HG02571 (cell line): ENCODE measurements around the gene RGS6.

Experiments used
- ATAC-seq: cut with Tn5 transposase; IDR thresholded peaks from one replicate; pipeline ENCODE4 v1.9.1; 2021; ENCODE audit warnings: mild to moderate bottlenecking, moderate library complexity; ENCODE audit not compliant: unreplicated experiment

Gene RGS6

GRCh38 chr14:72544615-72545387 is 612.6 kb downstream of the RGS6 start:
- ATAC-seq, result no peak

- ATAC-seq, result no peak
Measured at GRCh38 chr14:72545411-72546311, 613.4 kb downstream of the RGS6 start.

DNA sequence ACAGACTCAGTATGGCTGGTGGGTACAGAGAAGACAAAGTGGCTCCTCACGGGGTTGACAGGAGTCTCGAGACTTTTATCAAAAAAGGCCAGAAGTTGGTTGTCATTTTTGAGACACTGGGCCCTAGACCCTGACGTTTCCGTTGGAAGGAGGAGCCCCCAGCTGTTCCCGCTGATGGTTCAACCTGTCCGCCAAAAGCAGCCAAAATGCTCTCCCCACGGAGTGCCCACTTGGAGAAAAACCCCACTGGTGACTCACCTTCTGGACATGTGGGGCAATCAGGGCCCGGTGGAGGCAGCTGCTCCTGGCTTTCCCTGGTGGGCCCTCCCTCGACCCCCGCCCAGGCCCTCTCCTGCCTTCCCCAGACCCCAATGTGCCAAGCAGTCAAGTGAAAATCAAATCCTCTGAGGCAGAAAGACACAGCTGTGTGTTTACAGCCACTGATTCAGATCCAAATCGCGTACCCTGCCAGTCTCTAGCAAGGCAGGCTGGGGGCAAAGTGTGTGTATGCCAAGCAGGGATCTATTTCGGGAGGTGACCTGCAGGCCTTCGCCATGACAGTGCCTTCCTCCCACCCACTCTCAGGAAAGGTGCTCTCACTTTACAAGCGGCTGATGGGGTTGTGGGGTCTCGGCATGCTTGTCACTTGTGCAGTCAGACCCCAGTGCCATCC is 614.3 kb downstream of the RGS6 start:
- no peak for ATAC-seq

DNA sequence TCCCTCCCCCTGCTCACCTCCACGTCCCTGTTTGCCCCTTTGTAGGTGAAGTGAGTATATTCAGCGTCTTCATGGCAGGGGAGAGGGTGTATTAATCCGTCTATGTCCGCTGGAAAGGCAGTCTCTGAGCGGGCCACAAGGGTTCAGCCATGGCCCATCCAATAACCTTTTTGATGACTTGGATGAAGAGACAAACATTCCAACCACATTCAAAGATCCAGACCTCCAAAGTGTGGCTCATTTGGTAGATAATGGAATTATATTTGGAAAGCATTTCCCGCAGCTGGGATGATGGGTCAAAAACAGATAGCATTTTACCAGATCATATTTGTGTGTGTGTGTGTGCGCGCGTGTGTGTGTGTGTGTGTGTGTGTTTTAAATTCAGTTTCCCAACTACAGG is 615.8 kb downstream of the RGS6 start:
- ATAC-seq, result no peak

DNA sequence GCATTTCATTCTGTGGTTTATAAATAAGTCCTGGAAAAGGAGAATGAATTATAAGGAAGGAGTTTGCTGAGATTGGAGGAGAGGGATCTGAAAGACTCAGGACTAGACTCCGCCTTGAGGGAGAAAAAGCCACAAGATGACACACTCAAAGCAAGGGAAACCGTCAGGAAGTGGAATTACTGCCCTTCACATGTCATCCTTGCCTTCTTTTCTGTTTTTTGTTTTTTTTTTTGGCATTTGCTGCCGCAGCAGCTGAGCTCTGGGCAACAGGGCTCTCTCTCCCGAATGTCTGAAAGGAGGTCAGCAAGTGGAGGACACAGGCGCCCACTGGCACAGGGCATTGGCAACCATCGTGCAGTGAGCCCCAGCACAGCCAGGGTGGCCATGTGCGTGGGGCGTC is 616.8 kb downstream of the RGS6 start:
- ATAC-seq, result no peak

DNA sequence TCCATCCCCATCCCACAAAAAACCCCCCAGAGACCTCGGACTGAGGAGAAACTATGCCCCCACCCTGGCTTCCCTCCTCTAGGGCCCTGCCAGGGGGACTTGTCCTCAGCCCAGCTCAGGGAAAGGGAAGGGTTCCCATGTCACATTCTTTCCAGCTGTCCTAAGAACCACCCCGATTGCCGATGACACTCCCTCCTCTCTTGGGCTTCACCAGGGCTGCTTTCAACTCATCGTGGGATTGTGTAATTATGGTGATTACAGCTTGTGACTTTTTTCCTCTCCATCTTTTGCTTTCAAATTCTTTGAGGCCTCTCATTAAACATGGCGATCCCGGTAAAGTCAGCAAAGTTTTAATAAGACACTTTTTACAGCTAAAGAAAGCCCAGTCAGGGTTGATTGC is 617.6 kb downstream of the RGS6 start:
- ATAC-seq, result no peak

DNA sequence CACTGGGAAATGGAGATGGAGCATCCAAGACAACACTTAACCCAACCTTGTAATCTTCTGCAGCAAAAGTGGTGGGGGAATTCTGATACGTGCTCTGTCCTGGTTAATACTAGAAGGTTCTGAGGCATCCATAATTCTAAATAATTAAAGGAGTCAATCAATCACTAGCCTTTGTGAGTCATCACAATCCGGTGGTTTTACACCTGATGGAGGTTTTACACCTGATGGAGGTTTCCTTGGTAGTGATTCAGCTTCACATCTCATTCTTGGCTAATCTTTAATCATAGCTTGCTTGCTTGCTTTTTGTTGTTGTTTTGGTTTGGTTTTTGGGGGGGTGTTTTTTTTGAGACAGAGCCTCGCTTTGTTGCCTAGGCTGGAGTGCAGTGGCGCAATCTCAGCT is 618.3 kb downstream of the RGS6 start:
- no peak for ATAC-seq

- ATAC-seq, result no peak
Measured at GRCh38 chr14:72552236-72552635, 620.0 kb downstream of the RGS6 start.

DNA sequence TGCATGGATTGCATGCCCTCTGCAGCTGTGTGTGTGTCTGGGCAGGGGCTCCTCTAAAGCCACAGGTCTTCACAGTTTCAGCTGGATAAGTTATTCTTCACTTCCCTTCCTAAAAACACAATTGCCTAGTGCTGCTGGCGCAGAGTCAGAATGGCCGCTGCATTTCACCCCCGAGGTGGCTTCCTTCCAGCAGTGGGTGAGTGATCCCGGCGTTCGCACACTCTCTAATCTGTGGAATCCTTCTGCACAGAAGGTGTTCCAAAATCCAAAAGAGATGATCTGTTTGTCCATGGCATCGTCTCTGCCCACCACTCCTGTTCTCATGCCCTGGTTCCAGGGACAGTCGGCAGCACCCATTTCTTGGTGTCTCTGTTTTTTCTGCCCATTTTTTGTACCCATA is 620.9 kb downstream of the RGS6 start:
- ATAC-seq, result no peak

DNA sequence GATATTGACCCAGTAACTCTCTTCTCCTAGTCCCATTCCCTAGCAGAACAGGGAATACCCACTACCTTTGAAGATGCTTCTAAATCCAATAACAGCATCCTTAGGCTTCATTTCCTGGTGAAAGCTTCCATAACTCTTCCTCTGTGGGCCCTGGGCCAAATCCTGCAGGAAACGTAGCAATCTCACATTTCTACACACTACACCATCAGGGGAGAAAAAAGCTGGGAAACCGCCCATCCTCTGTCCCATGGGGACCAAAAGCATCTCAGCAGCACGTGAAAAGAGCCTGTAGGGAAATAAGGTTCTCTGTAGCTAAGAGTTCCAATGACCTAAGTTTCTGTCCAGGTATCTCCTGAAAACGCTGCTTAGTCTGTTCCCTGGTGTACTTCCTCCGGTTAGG is 621.4 kb downstream of the RGS6 start:
- no peak for ATAC-seq

DNA sequence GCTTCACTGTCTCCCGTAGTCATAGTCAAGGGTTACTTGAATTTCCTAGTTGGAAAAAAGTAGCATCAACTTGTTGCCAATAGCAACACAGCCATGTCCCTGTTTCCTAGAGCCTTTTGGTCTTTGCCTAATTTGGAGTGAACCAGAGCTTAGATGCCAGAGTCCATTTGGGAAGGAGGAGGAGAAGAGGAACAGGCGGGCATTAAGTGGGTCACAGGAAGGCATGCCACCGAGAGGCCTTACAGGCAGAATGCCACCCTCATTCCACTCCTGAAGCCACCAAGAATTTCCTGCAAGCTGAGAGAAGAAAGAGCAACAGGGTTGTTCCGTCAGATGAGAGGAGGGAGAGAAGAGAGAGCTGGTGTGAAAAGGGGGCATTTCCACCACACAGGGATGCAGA is 622.2 kb downstream of the RGS6 start:
- ATAC-seq, result no peak

GRCh38 chr14:72554994-72555608 is 622.9 kb downstream of the RGS6 start:
- no peak for ATAC-seq

DNA sequence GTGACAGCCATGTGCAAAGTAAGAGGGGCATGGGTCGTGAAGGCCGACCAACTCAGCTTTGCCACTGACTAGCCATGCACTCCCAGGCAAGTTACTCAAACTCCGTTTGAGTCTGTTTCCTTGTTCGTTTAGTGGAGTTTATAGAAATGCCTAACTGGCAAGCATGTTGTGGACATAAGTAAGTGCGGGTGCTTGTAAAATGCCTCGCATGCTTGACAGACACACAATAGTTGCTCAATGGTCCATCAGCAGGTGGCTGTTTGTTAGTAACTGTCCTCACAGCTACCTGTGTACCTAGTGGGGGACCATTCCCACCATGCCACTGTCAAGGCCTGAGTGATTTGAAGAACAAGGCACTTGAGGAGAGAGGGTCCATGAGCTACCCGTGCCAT is 623.4 kb downstream of the RGS6 start:
- no peak for ATAC-seq

GRCh38 chr14:72557671-72558070 is 625.4 kb downstream of the RGS6 start:
- ATAC-seq, result no peak

- ATAC-seq, result no peak
Measured at GRCh38 chr14:72558721-72559120, 626.5 kb downstream of the RGS6 start.

DNA sequence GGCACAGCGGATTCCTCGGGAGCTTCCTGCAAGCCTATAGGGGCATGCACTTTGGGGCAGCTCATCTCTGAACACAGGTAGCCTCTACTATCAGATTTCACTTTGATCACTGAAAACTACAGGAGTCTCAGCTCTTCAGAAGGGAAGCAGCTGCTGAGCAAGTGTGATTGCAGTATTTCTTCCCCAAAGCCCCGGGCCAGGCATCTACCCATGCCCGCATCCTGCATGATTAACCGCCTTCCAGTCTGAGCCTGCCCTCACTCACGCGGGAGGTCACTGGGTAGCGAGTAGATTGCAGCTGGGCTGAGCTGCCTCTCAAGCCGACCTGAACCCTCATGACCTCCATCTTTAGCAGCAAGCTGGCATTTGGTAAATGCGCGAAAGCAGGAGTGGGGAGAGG is 627.0 kb downstream of the RGS6 start:
- no peak for ATAC-seq

- ATAC-seq, result no peak
Measured at GRCh38 chr14:72559669-72560255, 627.5 kb downstream of the RGS6 start.

GRCh38 chr14:72560331-72560730 is 628.1 kb downstream of the RGS6 start:
- no peak for ATAC-seq

- ATAC-seq, result no peak
Measured at GRCh38 chr14:72560889-72561493, 628.8 kb downstream of the RGS6 start.

DNA sequence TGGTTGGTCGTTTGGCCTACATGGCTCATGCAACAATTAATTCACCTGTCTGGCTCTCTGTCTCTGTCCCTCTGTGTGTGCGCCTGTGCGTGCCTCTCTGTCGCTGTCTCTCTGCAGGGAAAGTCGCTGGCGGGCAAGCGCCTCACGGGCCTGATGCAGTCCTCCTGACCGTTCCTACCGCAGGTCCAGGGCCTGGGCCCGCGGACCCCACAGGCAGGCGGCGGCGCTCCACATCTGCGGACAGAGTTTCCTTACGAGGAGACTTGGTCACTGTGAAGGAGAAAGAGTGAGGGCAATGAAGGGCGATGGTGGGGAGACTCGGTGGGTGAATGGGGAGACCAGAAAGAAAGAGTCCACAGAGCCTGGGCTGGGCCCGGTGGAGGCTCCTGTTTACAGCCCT is 630.1 kb downstream of the RGS6 start:
- ATAC-seq, result no peak
